Sciatic nerve (tissue), 2 donors: Measurements from ENCODE around the gene ERCC1. TPM values are rescaled to one million over a fixed set of nuclear protein-coding genes. Genes with fewer than 3 reads are reported as not detected.
A peak's percentile ranks its signal among the peaks of the same experiment; 100 is the strongest.

ENCODE experiments used
- ATAC-seq: fragments of 200-7000 bp; cut with Tn5 transposase; one replicate; pipeline ENCODE4 v1.9.1; 2020; ENCODE audit warnings: mild to moderate bottlenecking, moderate library complexity
- DNase-seq: peaks from one replicate; pipeline ENCODE4 v3.0.0-alpha.2; 2020; ENCODE audit warnings: low spot score
- intact Hi-C: fragments of 100-400 bp; cut with DNase I; formaldehyde crosslinking; loops from one replicate; pipeline ENCODE4 v1.14.2; 2022
- total RNA-seq: library from RNA; stranded (reverse); fragmentation: NEBNext Ultra II Directional; extraction: Animal tissue kit (Norgen Biotek cat#: 25700); gene quantifications from one replicate; pipeline ENCODE4 v1.2.1, GENCODE V29; 2021
- donor health status: DM: no; HTN: no; CAD: no.
- donor health status: DM: no; HTN: no; CAD: no.

Gene ERCC1
- total RNA-seq, 1 donor from 2014 or later: 58.6 TPM

DNA sequence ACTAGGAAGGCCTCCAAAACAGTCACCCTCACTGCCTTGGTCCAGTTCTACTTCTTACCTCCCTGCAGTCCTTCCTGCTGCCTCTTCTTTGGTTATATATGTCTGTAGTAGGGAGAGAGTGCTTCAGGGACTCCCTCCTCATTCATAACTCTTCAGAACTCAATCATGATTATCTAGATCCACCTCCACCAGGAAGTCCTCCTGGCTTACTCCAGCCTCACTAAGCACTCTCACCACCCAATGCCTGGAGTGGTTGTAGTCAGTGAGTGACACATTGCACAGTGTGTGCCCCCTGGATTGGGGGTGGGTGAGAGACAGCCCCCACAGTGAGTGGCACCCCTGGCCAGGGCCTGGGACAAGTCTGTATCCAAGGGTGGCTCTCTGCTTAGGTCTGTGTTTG lies 34.1 kb upstream of the ERCC1 start:
- no peak for ATAC-seq
- intact Hi-C loops: no loop called here
- no peak for DNase-seq

GRCh38 chr19:45456500-45456815 lies 32.7 kb upstream of the ERCC1 start:
- intact Hi-C loops: no loop called here
- no peak for DNase-seq
- ATAC-seq: no peak

DNA sequence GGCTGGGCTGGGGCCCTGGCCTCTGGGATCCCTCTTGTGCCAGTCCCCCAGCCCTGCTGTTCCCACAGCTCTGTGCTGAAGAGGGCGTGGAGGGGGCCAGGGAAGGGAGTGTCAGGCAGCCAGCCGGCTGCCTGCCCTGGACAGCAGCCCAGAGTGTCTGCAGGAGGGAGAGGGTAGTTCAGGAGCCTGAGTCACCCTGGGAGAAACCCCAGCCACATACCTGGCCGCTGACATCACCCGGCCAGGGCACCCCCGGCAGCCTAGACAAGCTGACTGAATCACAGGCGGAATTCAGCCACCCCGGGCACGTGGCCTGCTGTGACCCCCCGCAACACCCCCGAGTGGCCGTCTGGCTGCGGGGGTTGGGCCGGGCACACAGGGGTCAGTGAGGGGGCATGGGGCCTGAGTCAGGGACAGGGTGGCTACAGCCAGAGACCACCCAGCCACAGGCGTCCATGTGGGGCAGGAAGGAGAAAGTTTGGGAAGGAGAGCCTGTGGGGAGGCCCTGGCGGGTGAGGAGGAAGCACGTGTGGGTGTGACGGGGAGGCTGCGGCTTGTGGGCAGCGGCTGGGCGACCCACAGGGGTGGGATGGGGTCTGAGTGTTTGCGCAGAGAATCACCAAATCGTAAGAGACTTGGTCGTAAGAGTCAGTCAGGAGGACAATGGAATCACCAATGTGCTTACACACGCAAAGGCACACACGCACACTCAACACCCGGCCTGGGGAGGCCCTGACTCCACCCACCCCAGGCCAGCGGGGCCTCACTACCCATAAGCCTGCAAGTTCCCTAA lies 32.2 kb upstream of the ERCC1 start:
- ATAC-seq (peak; percentile 86), DNase-seq (peak; percentile 88)
- intact Hi-C loops: no loop called here

GRCh38 chr19:45451850-45452387 lies 28.2 kb upstream of the ERCC1 start:
- intact Hi-C loops: no loop called here
- DNase-seq (no peak), ATAC-seq (no peak)

- ATAC-seq (peak; percentile 41), DNase-seq (no peak)
- intact Hi-C loops: no loop called here
Observed at GRCh38 chr19:45451131-45451849, 27.6 kb upstream of the ERCC1 start.

DNA sequence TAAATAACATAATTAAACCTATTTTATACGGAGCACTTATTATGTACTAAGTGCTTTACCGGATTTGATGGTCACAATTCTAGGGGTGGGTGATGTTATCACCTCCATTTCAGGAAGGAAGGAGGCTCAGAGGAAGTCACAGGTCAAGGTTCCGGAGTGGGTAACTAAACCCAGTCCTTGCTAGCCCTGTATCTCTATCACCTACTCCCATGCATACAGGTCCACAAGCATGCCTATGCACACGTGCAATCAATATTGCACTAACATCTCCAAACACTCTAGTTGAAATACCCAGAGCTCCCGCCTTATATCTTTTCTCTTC lies 26.3 kb upstream of the ERCC1 start:
- ATAC-seq (peak; percentile 3), DNase-seq (no peak)
- intact Hi-C loops: no loop called here

DNA sequence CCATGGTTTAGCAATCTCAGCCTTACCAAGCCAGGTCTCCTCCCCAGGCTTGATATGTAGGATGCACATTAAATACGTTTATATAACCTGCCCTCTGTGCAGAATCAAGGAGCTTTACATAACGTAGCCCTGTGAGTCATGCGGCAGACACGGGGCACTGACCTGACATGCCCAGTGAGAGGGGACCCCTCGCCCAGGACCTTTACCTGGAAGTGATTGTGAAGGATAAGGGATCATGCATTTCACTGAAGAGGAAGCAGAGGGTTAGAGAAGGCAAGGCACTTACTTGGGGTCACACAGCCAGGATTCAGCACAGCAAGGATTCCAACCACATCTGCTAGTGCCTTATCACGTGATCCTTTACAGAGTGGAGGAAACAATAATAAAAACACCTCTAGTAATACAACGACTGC lies 25.2 kb upstream of the ERCC1 start:
- DNase-seq: no peak
- ATAC-seq: no peak
- intact Hi-C loops: no loop called here

DNA sequence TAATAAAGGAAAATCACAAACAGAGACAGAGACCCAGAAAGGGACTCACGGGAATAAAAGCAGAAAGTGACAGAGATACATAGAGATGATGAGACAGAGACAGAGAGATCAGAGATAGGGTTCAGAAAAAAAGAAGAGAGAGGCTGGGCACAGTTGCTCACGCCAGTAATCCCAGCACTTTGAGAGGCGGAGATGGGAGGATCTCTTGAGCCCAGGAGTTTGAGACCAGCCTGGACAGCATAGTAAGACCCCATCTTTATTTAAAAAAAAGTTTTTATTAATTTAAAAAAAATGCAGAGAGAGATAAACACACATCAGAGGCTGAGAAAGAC lies 24.7 kb upstream of the ERCC1 start:
- intact Hi-C loops: no loop called here
- ATAC-seq (no peak), DNase-seq (no peak)

- no peak for DNase-seq
- intact Hi-C loops: no loop called here
- no peak for ATAC-seq
Observed at GRCh38 chr19:45446944-45447343, 23.2 kb upstream of the ERCC1 start.

DNA sequence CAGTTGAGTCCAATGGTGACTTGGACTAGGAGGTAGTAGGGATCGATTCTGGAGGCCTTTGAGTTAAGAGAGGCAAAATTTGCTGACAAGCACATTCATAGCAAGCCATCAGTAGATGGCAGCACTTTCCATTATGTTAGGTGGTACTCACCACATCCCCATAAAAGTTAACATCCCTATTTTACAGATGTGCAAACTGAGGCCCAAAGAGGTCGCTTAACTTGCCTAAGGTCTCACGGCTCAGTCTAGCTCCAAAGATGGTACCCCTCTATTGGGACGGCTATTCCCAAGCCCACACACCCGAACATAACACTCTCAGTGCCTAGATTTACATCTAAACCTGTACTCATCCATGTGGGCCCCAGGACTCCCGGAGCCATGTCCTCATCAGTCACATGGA lies 22.6 kb upstream of the ERCC1 start:
- no peak for ATAC-seq
- intact Hi-C loops: no loop called here
- no peak for DNase-seq

- intact Hi-C loops: no loop called here
- ATAC-seq: no peak
- DNase-seq: no peak
Observed at GRCh38 chr19:45445139-45445538, 21.4 kb upstream of the ERCC1 start.

GRCh38 chr19:45444318-45445041 lies 20.8 kb upstream of the ERCC1 start:
- DNase-seq (peak; percentile 97), ATAC-seq (peak; percentile 80)
- intact Hi-C loops: no loop called here

DNA sequence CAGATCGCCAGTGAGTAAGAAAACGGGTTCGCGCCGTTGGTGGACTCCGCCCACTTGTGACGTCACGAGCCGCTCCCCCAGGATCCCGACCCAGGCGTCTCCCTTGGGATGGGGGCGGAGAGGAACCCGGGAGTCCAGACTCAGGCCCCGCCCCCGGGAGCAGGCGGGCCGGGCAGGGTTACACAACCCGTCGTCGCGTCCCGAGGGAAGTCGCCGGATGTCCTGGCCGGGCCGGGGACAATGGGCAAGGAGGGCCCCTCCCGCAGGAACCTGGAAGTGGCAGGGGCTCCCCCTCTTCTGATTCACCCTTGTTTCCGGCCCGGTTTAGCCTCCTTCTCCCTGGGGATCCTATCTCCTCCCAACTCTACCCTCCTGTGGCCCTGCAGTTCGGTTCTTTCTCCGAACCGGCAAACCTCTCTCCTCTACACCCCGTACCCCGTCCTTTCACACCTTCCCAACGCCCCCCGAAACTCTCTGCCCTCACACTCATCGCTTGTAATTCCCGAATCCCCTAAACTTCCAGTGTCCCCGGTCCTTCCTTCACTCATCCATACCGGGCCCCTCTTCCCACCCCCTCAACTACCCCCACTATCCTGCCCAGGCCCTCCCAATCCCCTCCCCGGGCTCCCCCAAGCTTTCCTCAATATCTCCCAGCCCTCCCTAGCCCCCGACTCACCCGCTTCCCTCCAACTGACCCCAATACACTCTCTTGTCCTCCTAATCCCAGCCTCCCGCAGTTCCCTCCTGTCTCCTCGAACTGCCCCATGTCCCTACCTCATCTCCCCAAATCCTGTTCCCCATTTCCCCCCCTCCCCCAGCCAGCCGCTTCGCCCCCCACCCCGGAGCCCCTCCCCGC lies 20.0 kb upstream of the ERCC1 start:
- DNase-seq: peak; percentile 96
- ATAC-seq: peak; percentile 87
- intact Hi-C loops: no loop called here

- no peak for DNase-seq
- intact Hi-C loops: no loop called here
- peak; percentile 12 for ATAC-seq
Observed at GRCh38 chr19:45442778-45443461, 19.2 kb upstream of the ERCC1 start.

GRCh38 chr19:45442408-45442777 lies 18.7 kb upstream of the ERCC1 start:
- intact Hi-C loops: no loop called here
- no peak for ATAC-seq
- no peak for DNase-seq

- ATAC-seq (no peak), DNase-seq (no peak)
- intact Hi-C loops: no loop called here
Observed at GRCh38 chr19:45440873-45441654, 17.3 kb upstream of the ERCC1 start.

GRCh38 chr19:45440259-45440638 lies 16.5 kb upstream of the ERCC1 start:
- ATAC-seq (no peak), DNase-seq (no peak)
- intact Hi-C loops: no loop called here
